ENCODE data around the gene TSEN15. TPM values are rescaled to one million over a fixed set of nuclear protein-coding genes. Genes with fewer than 3 reads are reported as not detected.

TSEN15 gene
- total and polyA plus RNA-seq, 2 of the 13 experiments (the other 11 are each of a cell fraction or from before 2014, with no cell fraction given) = 25.6 to 35.8 TPM

DNA sequence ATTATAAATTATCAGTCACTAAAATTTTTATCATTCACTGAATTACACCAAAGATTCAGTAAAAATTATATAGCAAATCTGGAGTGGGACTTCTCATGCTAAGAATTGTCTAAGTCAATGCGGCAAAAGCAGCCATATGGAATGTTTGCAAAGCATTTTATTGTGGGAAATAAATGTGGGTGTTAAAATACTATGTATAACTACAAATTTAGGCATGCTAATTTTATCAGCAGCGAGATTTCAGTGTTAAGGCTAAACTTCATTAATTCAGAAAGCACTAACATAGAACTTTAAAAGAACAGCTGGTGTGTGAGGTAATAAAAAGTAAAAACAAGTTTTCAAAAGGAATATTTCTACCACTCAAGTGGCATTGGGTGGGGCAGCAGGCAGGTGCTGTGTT is 35.4 kb upstream of the TSEN15 start (continued):
- no peak for TF ChIP-seq KIAA2018 (CRISPR knock-in tag; IDR thresholded peaks at IDR 0.05; ENCODE audit: borderline replicate concordance)

GRCh38 chr1:184017306-184017705 is 34.2 kb upstream of the TSEN15 start:
- FAIRE-seq (no peak), DNase-seq (ENCODE audit: low spot score) (no peak), ATAC-seq (no peak)
- Histone ChIP-seq H3K27ac (ENCODE audit: extremely low read length, insufficient read depth, low read length) (no peak overlapping the region), H4K20me1 (ENCODE audit: insufficient read depth, low read length) (no peaks in the 10 kb centered on the region), H3K9me3 (ENCODE audit: low read length) (no peaks in the 10 kb centered on the region), H3K9ac (ENCODE audit: insufficient read depth, low read depth, low read length) (no peak overlapping the region), H3K4me1 (ENCODE audit: insufficient read depth, low read length) (no peaks in the 10 kb centered on the region; the same call in 1 of the 2 replicates), H2AFZ (ENCODE audit: low read length) (no peak overlapping the region), H3K27me3 (ENCODE audit: control insufficient read depth in 1 of 2, insufficient read depth in 2 of 2, low read length in 2 of 2) (peaks cover 0 to 2% of the 10 kb centered on the region in 2 experiments; a peak in 2 of 5 replicates), H3K4me3 (replicated peaks in 1 of 3; ENCODE audit: insufficient read depth in 1 of 3, low read depth in 2 of 3, low read length in 3 of 3) (no peak overlapping the region), H3K36me3 (replicated peaks in 1 of 2; ENCODE audit: control insufficient read depth in 1 of 2, insufficient read depth in 2 of 2, low read length in 2 of 2) (no peaks in the 10 kb centered on the region), H3K79me2 (ENCODE audit: insufficient read depth, low read length) (no peaks in the 10 kb centered on the region), H3K4me2 (ENCODE audit: low read depth, low read length) (no peak overlapping the region)
- intact Hi-C loops (cut with micrococcal nuclease; ENCODE audit: unreplicated experiment) (no loop called here), in situ Hi-C loops (cut with HindIII; ENCODE audit: extremely low pct_ligation_motif_present, low pct_unique_long_range_greater_than_20kb) (no loop called here)
- 63% methylated on average over 7 of the region's 7 CpGs for WGBS (ENCODE audit: low lambda C conversion rate)
- ChIA-PET CTCF (ENCODE audit: low intra/inter-chr PET ratio, low total read pairs) (no interaction called here), POLR2A (no interaction called here)
- BruUV-seq (replicated peaks) = no TSS peak
- no peak for TF ChIP-seq TARDBP (CRISPR knock-in tag; IDR thresholded peaks at IDR 0.05)
- no peak for TF ChIP-seq SMAD1 (CRISPR knock-in tag; IDR thresholded peaks at IDR 0.05; ENCODE audit: borderline replicate concordance, low read depth)
- TF ChIP-seq, protein P1, sequence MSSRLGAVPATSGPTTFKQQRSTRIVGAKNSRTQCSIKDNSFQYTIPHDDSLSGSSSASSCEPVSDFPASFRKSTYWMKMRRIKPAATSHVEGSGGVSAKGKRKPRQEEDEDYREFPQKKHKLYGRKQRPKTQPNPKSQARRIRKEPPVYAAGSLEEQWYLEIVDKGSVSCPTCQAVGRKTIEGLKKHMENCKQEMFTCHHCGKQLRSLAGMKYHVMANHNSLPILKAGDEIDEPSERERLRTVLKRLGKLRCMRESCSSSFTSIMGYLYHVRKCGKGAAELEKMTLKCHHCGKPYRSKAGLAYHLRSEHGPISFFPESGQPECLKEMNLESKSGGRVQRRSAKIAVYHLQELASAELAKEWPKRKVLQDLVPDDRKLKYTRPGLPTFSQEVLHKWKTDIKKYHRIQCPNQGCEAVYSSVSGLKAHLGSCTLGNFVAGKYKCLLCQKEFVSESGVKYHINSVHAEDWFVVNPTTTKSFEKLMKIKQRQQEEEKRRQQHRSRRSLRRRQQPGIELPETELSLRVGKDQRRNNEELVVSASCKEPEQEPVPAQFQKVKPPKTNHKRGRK (CRISPR knock-in tag; IDR thresholded peaks at IDR 0.05) = no peak
- TF ChIP-seq ZNF138 (CRISPR knock-in tag; IDR thresholded peaks at IDR 0.05; ENCODE audit: low read depth) = no peak
- TF ChIP-seq, protein P2, sequence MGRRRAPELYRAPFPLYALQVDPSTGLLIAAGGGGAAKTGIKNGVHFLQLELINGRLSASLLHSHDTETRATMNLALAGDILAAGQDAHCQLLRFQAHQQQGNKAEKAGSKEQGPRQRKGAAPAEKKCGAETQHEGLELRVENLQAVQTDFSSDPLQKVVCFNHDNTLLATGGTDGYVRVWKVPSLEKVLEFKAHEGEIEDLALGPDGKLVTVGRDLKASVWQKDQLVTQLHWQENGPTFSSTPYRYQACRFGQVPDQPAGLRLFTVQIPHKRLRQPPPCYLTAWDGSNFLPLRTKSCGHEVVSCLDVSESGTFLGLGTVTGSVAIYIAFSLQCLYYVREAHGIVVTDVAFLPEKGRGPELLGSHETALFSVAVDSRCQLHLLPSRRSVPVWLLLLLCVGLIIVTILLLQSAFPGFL (CRISPR knock-in tag; IDR thresholded peaks at IDR 0.05) = no peak
- no peak for TF ChIP-seq ZNF781 (CRISPR knock-in tag; IDR thresholded peaks at IDR 0.05; ENCODE audit: borderline replicate concordance, not compliant biosample characterization)
- no peak for TF ChIP-seq ZFP1 (CRISPR knock-in tag; IDR thresholded peaks at IDR 0.05)
- TF ChIP-seq ZNF746 (CRISPR knock-in tag; IDR thresholded peaks at IDR 0.05) = no peak

All from HepG2 (cell line).